D721Med (cell line): ENCODE data around the gene GBP5.
"Not testable (repeated sequence)": the region's sequence is repeated elsewhere in the genome, so short reads cannot be mapped to it uniquely, and the experiment has no call there.

Source experiments
- DNase-seq: peaks from one replicate; pipeline ENCODE4 v3.0.0; 2011; ENCODE audit warnings: low spot score; ENCODE audit not compliant: insufficient read length
- FAIRE-seq: peaks from 2 replicates; lab custom pipeline; 2011; peaks lifted over from hg19 to GRCh38; lab: Jason Lieb, UNC
- CTCF ChIP-seq: IDR thresholded peaks from 2 replicates; pipeline ENCODE4 v1.5.1; 2012; ENCODE audit warnings: mild to moderate bottlenecking, control low read depth; ENCODE audit not compliant: insufficient read depth; ENCODE audit errors: missing control alignments

Gene GBP5

GRCh38 chr1:89262643-89263042, 10.0 kb downstream of the GBP5 start:
- no peak for DNase-seq
- FAIRE-seq, result no peak
- no peak for TF ChIP-seq CTCF

- no peak for FAIRE-seq
- TF ChIP-seq CTCF, result no peak
- no peak for DNase-seq
These were observed 10.6 kb downstream of the GBP5 start for GRCh38 chr1:89261926-89262515.

GRCh38 chr1:89260566-89261255, 11.9 kb downstream of the GBP5 start:
- no peak for FAIRE-seq
- TF ChIP-seq CTCF, result no peak
- no peak for DNase-seq

GRCh38 chr1:89260042-89260441, 12.6 kb downstream of the GBP5 start:
- TF ChIP-seq CTCF, result no peak
- FAIRE-seq (no peak), DNase-seq (no peak)

GRCh38 chr1:89259283-89259971, 13.2 kb downstream of the GBP5 start:
- FAIRE-seq (no peak), DNase-seq (no peak)
- no peak for TF ChIP-seq CTCF

- no peak for TF ChIP-seq CTCF
- FAIRE-seq (no peak), DNase-seq (no peak)
These were observed 15.6 kb downstream of the GBP5 start for GRCh38 chr1:89257041-89257440.

- FAIRE-seq, DNase-seq: not testable (repeated sequence)
These were observed 17.1 kb downstream of the GBP5 start for GRCh38 chr1:89255581-89255980.
